ENCODE results near the gene RIMS1. TPM values are rescaled to one million over a fixed set of nuclear protein-coding genes. Genes with fewer than 3 reads are reported as not detected.

RIMS1 gene
- total and polyA plus RNA-seq, 9 of the 15 experiments (the other 6 are each of a cell fraction or from before 2014, with no cell fraction given) = not detected

DNA sequence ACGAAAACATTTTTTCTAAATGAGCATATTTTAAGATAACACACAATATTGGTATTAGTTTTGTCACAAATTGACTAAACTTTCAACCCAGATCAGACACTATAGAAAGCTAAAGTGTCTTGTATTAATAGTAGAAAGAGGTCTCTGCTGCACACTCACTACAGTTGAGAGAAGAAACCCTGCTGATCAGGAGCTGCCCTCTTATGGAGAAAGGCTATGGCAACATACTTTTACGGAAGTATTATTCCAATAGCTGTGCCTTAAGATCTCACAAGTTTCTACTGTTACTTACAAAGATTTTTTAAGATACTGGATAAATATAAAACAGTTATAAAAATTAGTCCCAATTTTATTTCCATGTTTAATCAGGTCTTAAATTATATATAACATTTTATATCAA lies 155.7 kb downstream of the RIMS1 start:
- FAIRE-seq (no peak), DNase-seq (ENCODE audit: extremely low read depth in 1 of 4, low spot score in 3 of 4) (no peak), ATAC-seq (no peak)
- no peak overlapping the region for H3K27ac ChIP-seq (ENCODE audit: extremely low read depth, low read depth, low read length)
- no peak for TF ChIP-seq SREBF2 (CRISPR knock-in tag; IDR thresholded peaks at IDR 0.05)
- no peak for TF ChIP-seq RUNX1 (IDR thresholded peaks at IDR 0.05; ENCODE audit: low read depth)
- no peak for TF ChIP-seq LCOR (CRISPR knock-in tag; IDR thresholded peaks at IDR 0.05)
- no peak for TF ChIP-seq PHB2 (IDR thresholded peaks at IDR 0.05; ENCODE audit: low read depth)
- no peak for TF ChIP-seq PRPF4 (IDR thresholded peaks at IDR 0.05; ENCODE audit: insufficient read depth, low read depth, low read length, poor library complexity, severe bottlenecking)
- TF ChIP-seq PCBP2 (IDR thresholded peaks at IDR 0.05; ENCODE audit: low read depth, low read length, poor library complexity, severe bottlenecking) = no peak
- TF ChIP-seq KDM1A (IDR thresholded peaks at IDR 0.05) = no peak
- no peak for TF ChIP-seq JUND (IDR thresholded peaks at IDR 0.05; ENCODE audit: borderline replicate concordance, low read depth, low read length)
- no peak for TF ChIP-seq JUND (tag; IDR thresholded peaks at IDR 0.05; ENCODE audit: borderline replicate concordance, low read depth, low read length)
- TF ChIP-seq ZNF174 (CRISPR knock-in tag; IDR thresholded peaks at IDR 0.05) = no peak
- no peak for TF ChIP-seq CAMTA2 (CRISPR knock-in tag; conservative IDR thresholded peaks at IDR 0.05)
- no peak for TF ChIP-seq RFX1 (IDR thresholded peaks at IDR 0.05)
- no peak for TF ChIP-seq ZNF232 (CRISPR knock-in tag; IDR thresholded peaks at IDR 0.05)
- H3K9ac ChIP-seq (ENCODE audit: insufficient read depth in 1 of 2, low read depth in 2 of 2, low read length in 2 of 2) = no peak overlapping the region
- ChIA-PET CTCF (ENCODE audit: low intra/inter-chr PET ratio) (no interaction called here), POLR2A (no interaction called here)
- BruUV-seq (replicated peaks) = no TSS peak
- no peaks in the 10 kb centered on the region for H3K4me1 ChIP-seq (replicated peaks in 1 of 2; ENCODE audit: control insufficient read depth in 2 of 2, insufficient read depth in 2 of 2, low read length in 2 of 2)
- H3K4me3 ChIP-seq = no peak overlapping the region
- H2AFZ ChIP-seq (ENCODE audit: low read depth, low read length) = no peak overlapping the region
- H3K9me1 ChIP-seq (ENCODE audit: control insufficient read depth, insufficient read depth, low read length) = no peaks in the 10 kb centered on the region
- no peaks in the 10 kb centered on the region for H3K36me3 ChIP-seq (ENCODE audit: control insufficient read depth, insufficient read depth, low read length)
- H3K9me3 ChIP-seq (replicated peaks; ENCODE audit: control insufficient read depth, insufficient read depth, low read depth, low read length) = no peaks in the 10 kb centered on the region
- in situ Hi-C loops (cut with MboI) (no loop called here), intact Hi-C loops (cut with micrococcal nuclease) (no loop called here)
- H3K79me2 ChIP-seq (ENCODE audit: control insufficient read depth, insufficient read depth, low read length) = no peaks in the 10 kb centered on the region
- no peaks in the 10 kb centered on the region for H4K20me1 ChIP-seq (replicated peaks; ENCODE audit: control insufficient read depth, insufficient read depth, low read length)
- 4% methylated on average over 2 of the region's 2 CpGs for WGBS (ENCODE audit: insufficient coverage, low coverage, missing lambda C conversion rate)
- no peaks in the 10 kb centered on the region for H3K27me3 ChIP-seq (ENCODE audit: control insufficient read depth in 2 of 2, insufficient read depth in 2 of 2, low read length in 2 of 2)
- H3K4me2 ChIP-seq (ENCODE audit: insufficient read depth, low read length) = no peak overlapping the region
